NK-92 (cell line): ENCODE measurements around the gene PIAS1.

Experiments
- DNase-seq: peaks from one replicate; lab custom pipeline; 2025; ENCODE audit not compliant: unreplicated experiment; lab: John Stamatoyannopoulos, UW

Gene PIAS1

GRCh38 chr15:68062214-68062613, 8.1 kb downstream of the PIAS1 start:
- no peak for DNase-seq

DNA sequence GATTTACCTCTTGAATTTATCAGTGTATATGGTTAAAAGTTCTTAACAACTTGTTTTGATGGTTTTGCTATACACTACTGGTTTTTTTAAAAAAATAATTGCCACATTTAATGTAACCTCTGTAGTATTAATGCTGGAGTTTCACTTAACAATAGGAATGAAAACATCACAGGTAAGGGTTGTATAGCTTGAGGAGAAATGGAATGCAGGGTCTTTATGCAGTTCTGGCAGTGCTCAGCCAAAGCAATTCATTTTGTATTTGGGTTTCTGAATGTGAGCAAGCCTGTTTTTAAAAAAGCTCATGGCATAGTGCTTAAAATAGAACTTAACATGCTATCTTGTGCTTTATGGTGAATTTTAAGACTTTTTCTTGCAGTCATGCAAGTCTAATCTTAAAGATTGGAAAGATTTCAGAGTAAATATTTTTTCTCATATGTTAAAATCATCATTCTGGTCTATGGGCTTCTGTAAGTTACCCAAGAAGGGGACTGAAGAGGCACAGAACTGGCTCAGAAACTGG, 8.9 kb downstream of the PIAS1 start:
- no peak for DNase-seq

GRCh38 chr15:68063606-68064005, 9.5 kb downstream of the PIAS1 start:
- DNase-seq: no peak

DNA sequence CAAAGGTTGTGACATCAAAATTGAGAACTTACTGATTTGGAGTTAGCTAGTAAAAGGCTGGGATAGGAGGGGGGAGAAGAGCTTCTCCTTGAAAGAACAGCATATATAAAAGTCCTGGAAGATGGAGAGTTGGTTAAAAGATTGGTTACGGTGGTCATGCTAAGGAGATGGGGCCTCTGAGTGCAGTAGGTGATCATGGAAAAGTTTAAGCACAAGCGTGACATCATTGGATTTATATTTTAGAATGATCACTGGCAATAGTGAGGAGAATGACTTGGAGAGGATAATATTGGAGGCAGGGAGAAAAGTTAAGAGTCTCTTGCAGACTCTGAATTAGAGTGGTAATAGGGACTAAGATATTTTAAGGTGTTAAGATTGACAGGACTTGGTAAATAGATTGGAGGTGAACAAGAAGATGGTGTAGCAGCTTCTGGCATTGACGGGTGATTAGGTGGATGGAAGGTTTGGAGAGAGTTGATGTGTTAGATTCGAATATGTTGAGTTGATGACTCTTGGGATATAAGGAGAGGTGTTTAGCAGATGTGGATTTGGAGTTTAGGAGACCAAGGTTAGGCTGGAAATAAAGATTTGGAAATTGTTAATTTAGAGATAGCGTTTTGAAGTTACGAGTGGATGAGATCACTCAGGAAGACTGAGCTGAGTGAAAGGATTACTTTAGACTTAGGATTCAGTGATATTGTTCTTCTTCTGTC, 19.6 kb downstream of the PIAS1 start:
- no peak for DNase-seq

DNA sequence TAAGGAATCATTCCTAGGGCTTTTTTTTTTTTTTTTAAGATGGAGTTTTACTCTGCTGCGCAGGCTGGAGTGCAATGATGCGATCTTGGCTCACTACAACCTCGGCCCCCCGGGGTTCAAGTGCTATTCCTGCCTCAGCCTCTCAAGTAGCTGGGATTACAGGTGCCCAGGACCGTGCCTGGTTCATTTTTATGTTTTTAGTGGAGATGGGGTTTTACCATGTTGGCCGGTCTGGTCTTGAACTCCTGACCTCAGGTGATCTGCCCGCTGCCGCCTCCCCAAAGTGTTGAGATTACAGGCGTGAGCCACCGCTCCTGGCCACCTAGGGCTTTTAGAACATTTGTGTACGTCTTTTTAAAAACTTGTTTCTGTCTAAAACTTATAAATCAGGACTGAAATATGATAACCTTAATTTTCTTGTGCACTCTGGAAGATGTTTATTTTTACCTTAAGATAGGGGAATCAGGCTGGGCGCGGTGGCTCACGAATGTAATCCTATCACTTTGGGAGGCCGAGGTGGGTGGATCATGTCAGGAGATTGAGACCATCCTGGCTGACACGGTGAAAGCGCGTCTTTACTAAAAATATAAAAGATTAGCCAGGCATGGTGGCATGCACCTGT, 21.8 kb downstream of the PIAS1 start:
- DNase-seq: no peak

DNA sequence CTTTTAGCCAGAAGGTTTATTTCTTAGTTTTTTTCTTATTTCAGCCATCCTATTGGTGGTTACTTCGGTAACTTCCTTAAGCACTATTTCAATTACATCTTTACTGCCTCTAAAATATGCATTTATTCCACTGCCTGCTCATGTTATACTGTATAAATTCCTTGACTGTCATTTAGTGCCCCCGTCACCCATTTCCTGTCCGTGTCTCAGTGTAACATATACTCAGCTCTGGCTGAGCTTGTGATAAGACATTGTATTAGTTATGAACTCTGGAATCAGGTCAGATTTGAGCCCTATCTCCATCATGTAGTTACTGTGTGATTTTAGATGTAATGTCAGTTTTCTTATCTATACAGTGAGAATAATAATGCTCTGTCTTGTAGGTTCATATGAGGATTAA, 24.2 kb downstream of the PIAS1 start:
- no peak for DNase-seq

DNA sequence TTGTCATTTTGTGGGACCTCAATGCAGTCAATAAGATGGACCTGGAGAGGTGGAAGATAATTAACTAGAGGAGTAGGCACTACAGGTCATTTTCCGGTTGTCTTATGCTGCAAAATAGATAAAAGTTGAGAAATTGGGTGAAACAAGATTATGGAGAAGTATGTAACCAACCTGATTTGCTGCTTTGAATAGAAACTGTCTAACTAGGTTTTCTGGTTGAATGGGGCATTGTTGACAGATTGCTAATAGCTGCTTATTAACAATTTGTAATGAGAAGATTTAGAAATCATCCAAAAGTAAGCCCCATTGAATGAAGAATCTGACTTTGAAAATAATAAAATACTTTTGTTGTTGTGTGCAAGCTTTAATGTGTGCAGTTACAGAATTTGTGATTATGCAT, 26.2 kb downstream of the PIAS1 start:
- no peak for DNase-seq

- no peak for DNase-seq
Observed at GRCh38 chr15:68080783-68081182, 26.7 kb downstream of the PIAS1 start.

- DNase-seq: no peak
Observed at GRCh38 chr15:68081869-68082505, 27.9 kb downstream of the PIAS1 start.

GRCh38 chr15:68082735-68083134, 28.6 kb downstream of the PIAS1 start:
- DNase-seq: no peak

DNA sequence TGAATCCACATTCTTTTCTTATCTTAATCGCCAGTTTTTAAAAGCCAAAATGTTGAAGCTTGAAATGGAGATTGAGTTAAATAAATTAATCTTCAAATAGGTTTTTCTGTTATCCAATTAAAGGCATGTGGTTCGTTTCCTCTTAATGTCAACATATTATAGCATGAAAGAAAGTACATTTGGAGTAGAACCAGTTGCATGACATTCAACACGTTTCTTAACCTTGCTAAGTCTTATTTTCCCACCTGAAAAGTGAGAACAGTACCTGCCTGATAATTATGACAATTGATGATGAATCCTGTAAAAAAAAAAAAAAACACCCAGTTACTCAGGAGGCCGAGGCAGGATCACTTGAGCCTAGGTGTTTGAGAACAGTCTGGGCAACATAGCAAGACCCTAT, 29.3 kb downstream of the PIAS1 start:
- DNase-seq: no peak

- DNase-seq: no peak
Observed at GRCh38 chr15:68085052-68085451, 30.9 kb downstream of the PIAS1 start.

- no peak for DNase-seq
Observed at GRCh38 chr15:68091743-68092142, 37.6 kb downstream of the PIAS1 start.

GRCh38 chr15:68096099-68096498, 42.0 kb downstream of the PIAS1 start:
- no peak for DNase-seq

GRCh38 chr15:68097029-68097428, 42.9 kb downstream of the PIAS1 start:
- DNase-seq: no peak

DNA sequence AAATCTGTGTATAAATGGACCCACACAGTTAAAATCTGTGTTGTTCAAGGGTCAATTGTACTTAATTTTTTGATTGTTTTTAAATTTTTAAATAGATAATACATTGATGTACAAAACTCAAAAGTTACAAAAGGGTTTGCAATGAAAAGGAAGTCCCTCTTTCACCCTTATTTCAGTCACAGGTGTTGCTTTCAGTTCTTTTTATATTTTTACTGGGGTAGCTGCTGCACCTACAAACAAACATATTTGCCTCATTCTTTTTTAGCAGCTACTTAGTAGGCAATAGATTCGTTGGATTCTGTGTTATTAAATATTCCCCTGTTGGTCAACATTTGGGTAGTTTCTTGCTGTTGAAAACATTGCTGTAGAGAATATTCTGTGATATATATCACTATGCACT, 44.4 kb downstream of the PIAS1 start:
- no peak for DNase-seq

GRCh38 chr15:68100194-68100593, 46.1 kb downstream of the PIAS1 start:
- DNase-seq: no peak

- no peak for DNase-seq
Observed at GRCh38 chr15:68103603-68104002, 49.5 kb downstream of the PIAS1 start.

- DNase-seq: no peak
Observed at GRCh38 chr15:68106656-68107055, 52.5 kb downstream of the PIAS1 start.

DNA sequence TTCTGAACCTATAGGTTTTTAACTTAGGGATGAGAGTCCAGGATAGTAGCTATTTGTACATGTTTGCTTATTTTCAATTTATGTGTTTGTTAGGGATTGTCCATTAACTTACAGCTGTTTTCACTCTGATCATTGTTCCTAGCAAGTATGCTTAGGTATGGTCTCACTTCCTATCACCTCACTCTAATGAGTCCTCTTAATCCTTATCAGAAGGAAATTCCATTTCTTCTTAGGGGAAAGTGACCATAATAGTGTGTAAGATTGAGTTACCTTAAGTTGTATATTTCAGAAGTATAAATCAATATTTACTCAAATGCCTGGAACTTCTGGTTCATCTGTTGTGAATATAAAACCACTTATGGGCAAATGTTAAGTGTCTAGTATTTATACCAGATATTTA, 53.0 kb downstream of the PIAS1 start:
- DNase-seq: no peak

GRCh38 chr15:68112706-68113105, 58.6 kb downstream of the PIAS1 start:
- no peak for DNase-seq

DNA sequence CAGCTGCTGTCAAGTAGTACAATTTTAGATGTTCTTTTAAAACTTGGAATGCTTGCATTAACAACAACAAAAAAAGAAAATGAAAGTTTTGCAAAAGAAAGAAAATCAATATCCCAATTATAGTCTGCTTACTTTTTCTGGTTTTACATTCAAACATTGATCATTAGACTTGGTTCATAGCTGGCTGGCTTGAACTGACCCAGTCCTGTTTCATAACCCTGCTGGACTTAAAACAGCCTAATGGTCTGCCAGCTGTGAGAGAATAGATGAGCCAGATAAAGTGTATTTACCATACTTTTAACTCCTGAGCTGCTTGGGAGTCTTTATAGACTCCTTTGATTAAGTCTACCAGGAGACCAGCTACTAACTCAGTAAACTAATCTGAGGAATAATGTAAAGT, 59.2 kb downstream of the PIAS1 start:
- no peak for DNase-seq
